ENCODE data around the gene XKR8. TPM values are rescaled to one million over a fixed set of nuclear protein-coding genes. Genes with fewer than 3 reads are reported as not detected.
"Not testable (repeated sequence)": the region's sequence is repeated elsewhere in the genome, so short reads cannot be mapped to it uniquely, and the experiment has no call there.

Gene XKR8
- total and polyA plus RNA-seq, 2 donors (not counting 1 experiment from before 2014, with no cell fraction given), result 3.4 to 8.7 TPM

DNA sequence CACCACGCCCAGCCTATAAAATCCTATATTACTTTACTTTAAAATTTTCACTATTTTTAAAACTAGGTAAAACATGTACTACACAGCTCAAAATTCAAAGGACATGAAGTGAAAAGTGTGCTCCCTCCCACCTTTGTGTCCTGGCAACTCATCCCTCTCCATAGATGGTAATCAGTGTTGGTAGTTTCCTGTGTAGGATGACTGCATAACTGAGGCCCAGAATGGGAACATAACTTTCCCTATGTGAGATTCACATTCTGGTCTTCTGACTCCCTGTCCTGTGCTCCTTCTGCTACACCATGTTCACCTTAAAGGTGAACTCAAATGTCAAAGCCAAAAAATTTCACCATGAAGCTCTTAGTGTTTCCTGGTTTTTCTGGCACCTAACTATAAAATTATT lies 39.3 kb downstream of the XKR8 start:
- no peak overlapping the region for H3K27ac Mint-ChIP-seq
- WGBS (ENCODE audit: insufficient coverage), result no CpG with 5 or more reads among the region's 1 CpG
- POLR2A ChIA-PET, result no interaction called here
- H3K4me3 ChIP-seq (ENCODE audit: control extremely low read depth in 1 of 5, extremely low read depth in 1 of 5, insufficient read depth in 1 of 5, low read depth in 2 of 5, low read length in 4 of 5), result no peak overlapping the region
- H3K4me3 Mint-ChIP-seq, result no peak overlapping the region
- H2AFZ ChIP-seq (ENCODE audit: insufficient read depth, low read depth, low read length, poor library complexity, severe bottlenecking), result no peak overlapping the region
- no peak for TF ChIP-seq EZH2 (IDR thresholded peaks at IDR 0.05; ENCODE audit: borderline replicate concordance, insufficient read depth, low read depth, low read length, poor library complexity, severe bottlenecking)
- TF ChIP-seq, protein P1, sequence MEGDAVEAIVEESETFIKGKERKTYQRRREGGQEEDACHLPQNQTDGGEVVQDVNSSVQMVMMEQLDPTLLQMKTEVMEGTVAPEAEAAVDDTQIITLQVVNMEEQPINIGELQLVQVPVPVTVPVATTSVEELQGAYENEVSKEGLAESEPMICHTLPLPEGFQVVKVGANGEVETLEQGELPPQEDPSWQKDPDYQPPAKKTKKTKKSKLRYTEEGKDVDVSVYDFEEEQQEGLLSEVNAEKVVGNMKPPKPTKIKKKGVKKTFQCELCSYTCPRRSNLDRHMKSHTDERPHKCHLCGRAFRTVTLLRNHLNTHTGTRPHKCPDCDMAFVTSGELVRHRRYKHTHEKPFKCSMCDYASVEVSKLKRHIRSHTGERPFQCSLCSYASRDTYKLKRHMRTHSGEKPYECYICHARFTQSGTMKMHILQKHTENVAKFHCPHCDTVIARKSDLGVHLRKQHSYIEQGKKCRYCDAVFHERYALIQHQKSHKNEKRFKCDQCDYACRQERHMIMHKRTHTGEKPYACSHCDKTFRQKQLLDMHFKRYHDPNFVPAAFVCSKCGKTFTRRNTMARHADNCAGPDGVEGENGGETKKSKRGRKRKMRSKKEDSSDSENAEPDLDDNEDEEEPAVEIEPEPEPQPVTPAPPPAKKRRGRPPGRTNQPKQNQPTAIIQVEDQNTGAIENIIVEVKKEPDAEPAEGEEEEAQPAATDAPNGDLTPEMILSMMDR (IDR thresholded peaks at IDR 0.05), result no peak
- H3K4me1 Mint-ChIP-seq, result no peaks in the 10 kb centered on the region
- intact Hi-C loops (cut with micrococcal nuclease), result no loop called here
- H3K79me2 ChIP-seq (ENCODE audit: control insufficient read depth, insufficient read depth, low read length), result no peaks in the 10 kb centered on the region
- H3K9me3 ChIP-seq (ENCODE audit: control extremely low read depth in 1 of 3, control insufficient read depth in 2 of 3, insufficient read depth in 1 of 3, low read length in 2 of 3), result no peaks in the 10 kb centered on the region
- ATAC-seq (ENCODE audit: low read depth), result no peak
- H3K9me3 Mint-ChIP-seq (ENCODE audit: insufficient read depth), result no peaks in the 10 kb centered on the region
- H3K27ac ChIP-seq (ENCODE audit: low read length in 2 of 2), result no peak overlapping the region
- peaks cover 11 to 52% of the 10 kb centered on the region in 2 experiments for H3K36me3 ChIP-seq (replicated peaks in 1 of 2; ENCODE audit: control extremely low read depth in 1 of 2, control insufficient read depth in 1 of 2, extremely low read depth in 1 of 2, insufficient read depth in 2 of 2, low read length in 1 of 2)
- no peaks in the 10 kb centered on the region for H3K4me1 ChIP-seq (ENCODE audit: control insufficient read depth in 2 of 2, insufficient read depth in 2 of 2, low read length in 2 of 2)
- H3K27me3 Mint-ChIP-seq, result no peaks in the 10 kb centered on the region
- no peak overlapping the region for H3K9ac ChIP-seq (ENCODE audit: low read length)
- CTCF ChIA-PET, result interaction anchor here (1.0 to 1.9 kb wide), 3 partner anchors 19 to 210 kb away, joined by 3 to 4 read pairs (median 4); no protein-coding TSS in a partner anchor
- no peak overlapping the region for H3K4me2 ChIP-seq (replicated peaks; ENCODE audit: low read depth, low read length, poor library complexity, severe bottlenecking)
- DNase-seq, result no peak
- no peaks in the 10 kb centered on the region for H4K20me1 ChIP-seq (ENCODE audit: control insufficient read depth, insufficient read depth, low read length, poor library complexity, severe bottlenecking)
- H3K27me3 ChIP-seq (replicated peaks in 1 of 4; ENCODE audit: control extremely low read depth in 1 of 4, control insufficient read depth in 3 of 4, insufficient read depth in 4 of 4, low read length in 3 of 4), result no peaks in the 10 kb centered on the region

DNA sequence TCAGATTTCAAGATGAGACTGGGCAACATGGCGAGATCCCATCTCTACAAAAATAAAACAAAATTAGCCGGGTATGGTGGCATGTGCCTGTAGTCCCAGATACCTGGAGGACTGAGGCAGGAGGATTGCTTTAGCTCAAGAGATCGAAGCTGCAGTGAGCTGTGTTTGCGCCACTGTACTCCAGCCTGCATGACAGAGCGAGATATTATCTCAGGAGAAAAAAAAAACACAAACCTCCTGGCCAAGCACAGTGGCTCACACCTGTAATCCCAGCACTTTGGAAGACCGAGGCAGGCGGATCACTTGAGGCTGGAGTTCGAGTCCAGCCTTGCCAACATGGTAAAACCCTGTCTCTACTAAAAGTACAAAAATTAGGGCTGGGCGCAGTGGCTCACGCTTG lies 42.8 kb downstream of the XKR8 start:
- Mint-ChIP-seq H3K4me1 (no peaks in the 10 kb centered on the region), H3K27ac (no peak overlapping the region), H3K4me3 (no peak overlapping the region), H3K9me3 (ENCODE audit: insufficient read depth) (no peaks in the 10 kb centered on the region), H3K27me3 (no peaks in the 10 kb centered on the region)
- H3K4me3 ChIP-seq (ENCODE audit: control extremely low read depth in 1 of 5, extremely low read depth in 1 of 5, insufficient read depth in 1 of 5, low read depth in 2 of 5, low read length in 4 of 5), result no peak overlapping the region
- peaks cover 9 to 38% of the 10 kb centered on the region in 2 experiments for H3K36me3 ChIP-seq (replicated peaks in 1 of 2; ENCODE audit: control extremely low read depth in 1 of 2, control insufficient read depth in 1 of 2, extremely low read depth in 1 of 2, insufficient read depth in 2 of 2, low read length in 1 of 2)
- no peaks in the 10 kb centered on the region for H4K20me1 ChIP-seq (ENCODE audit: control insufficient read depth, insufficient read depth, low read length, poor library complexity, severe bottlenecking)
- H3K4me1 ChIP-seq (ENCODE audit: control insufficient read depth in 2 of 2, insufficient read depth in 2 of 2, low read length in 2 of 2), result no peaks in the 10 kb centered on the region
- H3K9me3 ChIP-seq (ENCODE audit: control extremely low read depth in 1 of 3, control insufficient read depth in 2 of 3, insufficient read depth in 1 of 3, low read length in 2 of 3), result no peaks in the 10 kb centered on the region
- intact Hi-C loops (cut with micrococcal nuclease), result no loop called here
- ChIA-PET POLR2A (no interaction called here), CTCF (interaction anchor here (1.2 kb wide), 1 partner anchor 22 kb away, joined by 3 read pairs; no protein-coding TSS in a partner anchor)
- H3K27me3 ChIP-seq (replicated peaks in 1 of 4; ENCODE audit: control extremely low read depth in 1 of 4, control insufficient read depth in 3 of 4, insufficient read depth in 4 of 4, low read length in 3 of 4), result no peaks in the 10 kb centered on the region
- no peak overlapping the region for H3K27ac ChIP-seq (ENCODE audit: low read length in 2 of 2)
- no peak overlapping the region for H3K4me2 ChIP-seq (replicated peaks; ENCODE audit: low read depth, low read length, poor library complexity, severe bottlenecking)
- 100% methylated on average over 5 of the region's 10 CpGs for WGBS (ENCODE audit: insufficient coverage)
- H3K9ac ChIP-seq (ENCODE audit: low read length), result no peak overlapping the region
- H3K79me2 ChIP-seq (ENCODE audit: control insufficient read depth, insufficient read depth, low read length), result no peaks in the 10 kb centered on the region
- DNase-seq (no peak), ATAC-seq (ENCODE audit: low read depth) (no peak)
- H2AFZ ChIP-seq (ENCODE audit: insufficient read depth, low read depth, low read length, poor library complexity, severe bottlenecking), result no peak overlapping the region
- TF ChIP-seq, protein P1 (IDR thresholded peaks at IDR 0.05), result no peak
- TF ChIP-seq EZH2 (IDR thresholded peaks at IDR 0.05; ENCODE audit: borderline replicate concordance, insufficient read depth, low read depth, low read length, poor library complexity, severe bottlenecking), result no peak

DNA sequence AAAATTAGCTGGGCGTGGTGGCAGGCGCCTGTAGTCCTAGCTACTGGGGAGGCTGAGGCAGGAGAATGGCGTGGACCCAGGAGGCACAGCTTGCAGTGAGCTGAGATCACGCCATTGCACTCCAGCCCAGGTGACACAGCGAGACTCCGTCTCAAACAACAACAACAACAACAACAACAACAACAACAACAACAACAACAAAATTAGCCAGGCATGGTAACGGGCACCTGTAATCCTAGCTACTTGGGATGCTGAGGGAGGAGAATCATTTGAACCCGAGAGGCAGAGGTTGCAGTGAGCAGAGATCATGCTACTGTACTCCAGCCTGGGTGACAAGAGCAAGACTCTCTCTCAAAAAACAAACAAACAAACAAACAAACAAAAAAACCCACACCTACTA lies 43.3 kb downstream of the XKR8 start:
- H3K4me1 Mint-ChIP-seq; H3K9me3 Mint-ChIP-seq (ENCODE audit: insufficient read depth); intact Hi-C loops (cut with micrococcal nuclease); H3K27ac Mint-ChIP-seq; H3K4me2 ChIP-seq (replicated peaks; ENCODE audit: low read depth, low read length, poor library complexity, severe bottlenecking); POLR2A ChIA-PET; H3K9me3 ChIP-seq (ENCODE audit: control extremely low read depth in 1 of 3, control insufficient read depth in 2 of 3, insufficient read depth in 1 of 3, low read length in 2 of 3); H3K4me3 Mint-ChIP-seq; H3K27ac ChIP-seq (ENCODE audit: low read length in 2 of 2); H3K27me3 Mint-ChIP-seq; H4K20me1 ChIP-seq (ENCODE audit: control insufficient read depth, insufficient read depth, low read length, poor library complexity, severe bottlenecking); H3K9ac ChIP-seq (ENCODE audit: low read length); H3K4me1 ChIP-seq (ENCODE audit: control insufficient read depth in 2 of 2, insufficient read depth in 2 of 2, low read length in 2 of 2); H3K79me2 ChIP-seq (ENCODE audit: control insufficient read depth, insufficient read depth, low read length); ATAC-seq (ENCODE audit: low read depth); CTCF ChIA-PET; H2AFZ ChIP-seq (ENCODE audit: insufficient read depth, low read depth, low read length, poor library complexity, severe bottlenecking); DNase-seq; H3K4me3 ChIP-seq (ENCODE audit: control extremely low read depth in 1 of 5, extremely low read depth in 1 of 5, insufficient read depth in 1 of 5, low read depth in 2 of 5, low read length in 4 of 5); H3K27me3 ChIP-seq (replicated peaks in 1 of 4; ENCODE audit: control extremely low read depth in 1 of 4, control insufficient read depth in 3 of 4, insufficient read depth in 4 of 4, low read length in 3 of 4): not testable (repeated sequence)
- H3K36me3 ChIP-seq (replicated peaks in 1 of 2; ENCODE audit: control extremely low read depth in 1 of 2, control insufficient read depth in 1 of 2, extremely low read depth in 1 of 2, insufficient read depth in 2 of 2, low read length in 1 of 2), result peaks cover 7 to 33% of the 10 kb centered on the region in 2 experiments
- no CpG with 5 or more reads among the region's 8 CpGs for WGBS (ENCODE audit: insufficient coverage)

All from B cell (primary cell).